RWPE2 (cell line): ENCODE results near the gene SMPDL3B.

ENCODE experiments used
- ATAC-seq: fragments of 200-7000 bp; cut with Tn5 transposase; 3 replicates; pipeline ENCODE4 v1.9.1; 2021; ENCODE audit warnings: low read depth
- DNase-seq: peaks from one replicate; pipeline ENCODE4 v3.0.0-alpha.2; 2020; ENCODE audit warnings: low spot score
- H3K27ac ChIP-seq: fragments of 450-650 bp; 2 replicates; pipeline ENCODE4 v1.5.1; 2017; ENCODE audit warnings: mild to moderate bottlenecking; ENCODE audit not compliant: poor library complexity, severe bottlenecking
- H3K27me3 ChIP-seq: fragments of 250-450 bp; sonication (Bioruptor Pico); 2 replicates; pipeline ENCODE4 v1.5.1; 2021; ENCODE audit warnings: mild to moderate bottlenecking, moderate library complexity; ENCODE audit not compliant: insufficient read depth, poor library complexity, severe bottlenecking
- H3K36me3 ChIP-seq: fragments of 250-450 bp; sonication (Bioruptor Pico); 2 replicates; pipeline ENCODE4 v1.5.1; 2020; ENCODE audit warnings: low read depth, mild to moderate bottlenecking, moderate library complexity
- H3K4me1 ChIP-seq: fragments of 250-450 bp; sonication (Bioruptor Pico); 2 replicates; pipeline ENCODE4 v1.5.1; 2021; ENCODE audit warnings: mild to moderate bottlenecking, moderate library complexity; ENCODE audit not compliant: insufficient read depth, poor library complexity, severe bottlenecking
- H3K4me3 ChIP-seq: fragments of 250-450 bp; sonication (Bioruptor Pico); 2 replicates; pipeline ENCODE4 v1.5.1; 2021; ENCODE audit warnings: mild to moderate bottlenecking, moderate library complexity; ENCODE audit not compliant: severe bottlenecking
- H3K9me3 ChIP-seq: fragments of 250-450 bp; sonication (Bioruptor Pico); 2 replicates; pipeline ENCODE4 v1.5.1; 2021; ENCODE audit warnings: mild to moderate bottlenecking, moderate library complexity; ENCODE audit not compliant: severe bottlenecking
- CTCF ChIP-seq: fragments of 450-650 bp; IDR thresholded peaks from one replicate; pipeline ENCODE4 v1.5.1; 2017; ENCODE audit warnings: mild to moderate bottlenecking, moderate library complexity; ENCODE audit not compliant: poor library complexity, severe bottlenecking

Gene SMPDL3B

DNA sequence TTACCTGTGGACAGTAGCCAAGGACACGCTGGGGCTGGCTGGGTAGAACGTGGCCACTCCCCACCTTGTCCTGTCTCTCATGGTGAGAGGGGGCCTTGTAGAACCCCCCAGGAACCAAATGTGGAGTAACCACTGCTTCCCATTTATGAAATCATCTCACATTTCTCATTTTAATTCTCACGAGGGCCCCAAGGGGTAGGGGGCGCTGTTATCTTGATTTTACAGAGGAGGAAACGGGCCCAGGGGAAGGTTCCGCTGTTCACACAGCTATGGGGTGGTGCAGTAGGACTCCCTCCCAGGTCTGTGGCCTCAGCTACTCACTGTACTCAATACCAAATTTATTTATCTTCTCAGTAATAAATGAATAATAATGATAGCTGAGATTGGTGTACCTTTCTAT, 5.5 kb downstream of the SMPDL3B start:
- peak; percentile 19 for TF ChIP-seq CTCF
- Histone ChIP-seq H3K4me3 (no peak overlapping the region), H3K36me3 (no peaks in the 10 kb centered on the region), H3K27ac (no peak overlapping the region), H3K9me3 (no peaks in the 10 kb centered on the region), H3K4me1 (no peaks in the 10 kb centered on the region), H3K27me3 (no peaks in the 10 kb centered on the region)
- no peak for ATAC-seq
- DNase-seq = no peak

- Histone ChIP-seq H3K36me3 (no peaks in the 10 kb centered on the region), H3K27ac (no peak overlapping the region), H3K27me3 (no peaks in the 10 kb centered on the region), H3K4me3 (no peak overlapping the region), H3K9me3 (no peaks in the 10 kb centered on the region), H3K4me1 (no peaks in the 10 kb centered on the region)
- ATAC-seq = no peak
- no peak for DNase-seq
- no peak for TF ChIP-seq CTCF
Observed at GRCh38 chr1:27940870-27941560, 6.2 kb downstream of the SMPDL3B start.

DNA sequence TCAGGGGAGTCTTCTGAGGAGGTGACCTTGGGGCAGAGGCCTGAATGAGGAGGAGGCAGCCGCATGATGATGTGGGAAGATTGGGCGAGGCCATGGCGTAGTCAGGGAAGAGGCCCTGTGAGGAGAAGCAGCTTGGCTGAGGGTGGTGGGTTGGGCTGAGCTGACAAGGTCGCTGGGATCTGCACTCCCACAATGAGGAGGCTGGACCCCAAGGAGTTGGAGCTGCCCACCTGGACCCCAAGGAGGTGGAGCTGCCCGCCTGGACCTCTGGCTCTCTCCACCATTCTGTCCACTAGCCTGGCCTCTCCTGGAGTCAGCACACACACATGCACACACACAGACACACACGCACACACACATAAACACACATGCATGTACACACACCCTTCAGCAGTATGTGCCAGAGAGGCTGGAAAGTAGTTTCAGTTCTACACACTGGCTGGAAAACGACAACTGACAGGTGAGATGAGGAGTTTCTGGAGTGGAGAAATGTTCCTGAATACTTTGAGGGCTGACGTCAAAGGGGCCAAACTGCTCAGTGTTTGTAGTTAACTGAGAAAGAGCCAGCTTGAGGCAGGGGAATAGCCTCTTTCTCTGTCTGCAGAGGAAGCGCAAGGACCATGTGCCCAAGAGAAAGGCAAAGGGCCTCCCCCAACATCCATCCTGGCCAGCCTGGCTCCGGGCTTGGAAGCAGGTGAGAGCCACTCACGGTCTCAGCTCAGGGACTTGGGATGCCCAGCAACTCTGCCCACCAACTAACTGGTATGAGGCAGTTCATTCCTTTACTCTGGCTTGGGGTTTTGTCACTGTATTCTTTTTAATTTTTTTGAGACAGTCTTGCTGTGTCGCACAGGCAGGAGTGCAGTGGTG, 7.1 kb downstream of the SMPDL3B start:
- H3K27me3 ChIP-seq = no peaks in the 10 kb centered on the region

GRCh38 chr1:27945020-27945419, 10.2 kb downstream of the SMPDL3B start:
- H3K27me3 ChIP-seq = no peaks in the 10 kb centered on the region
- H3K4me3 ChIP-seq = no peak overlapping the region
- ATAC-seq (no peak), DNase-seq (no peak)
- no peak overlapping the region for H3K27ac ChIP-seq
- H3K36me3 ChIP-seq = no peaks in the 10 kb centered on the region
- H3K9me3 ChIP-seq = no peaks in the 10 kb centered on the region
- no peaks in the 10 kb centered on the region for H3K4me1 ChIP-seq
- TF ChIP-seq CTCF = no peak

More for the DNA sequence above, 7.1 kb downstream of the SMPDL3B start:
- Histone ChIP-seq H3K27ac (no peak overlapping the region), H3K4me3 (no peak overlapping the region), H3K9me3 (no peaks in the 10 kb centered on the region), H3K36me3 (no peaks in the 10 kb centered on the region), H3K4me1 (no peaks in the 10 kb centered on the region)
- DNase-seq = no peak
- no peak for TF ChIP-seq CTCF
- ATAC-seq = no peak
